IMR-90 (cell line): ENCODE results near the gene BSND. TPM values are rescaled to one million over a fixed set of nuclear protein-coding genes. Genes with fewer than 3 reads are reported as not detected.

Experiments used
- ATAC-seq: fragments of 200-7000 bp; cut with Tn5 transposase; 2 replicates; pipeline ENCODE4 v1.9.1; 2020; ENCODE audit warnings: low read depth, mild to moderate bottlenecking, moderate library complexity
- BruUV-seq: library from RNA; stranded (reverse); fragments of 400-500 nt; replicated peaks from 2 replicates; lab custom pipeline; 2021; lab: Mats Ljungman, UMichigan
- CTCF ChIA-PET: fragments of 300-600 bp; formaldehyde crosslinking; extraction: SDS; loops from one replicate; lab custom pipeline; 2021; ENCODE audit warnings: antibody characterized with exemption; lab: Yijun Ruan, JAX
- POLR2A ChIA-PET: fragments of 300-600 bp; sonication (Branson Sonifier 250); formaldehyde crosslinking; loops from one replicate; lab custom pipeline; 2022; ENCODE audit warnings: antibody characterized with exemption; ENCODE audit not compliant: unreplicated experiment; lab: Charles Lee
- DNase-seq: peaks from one replicate; pipeline ENCODE4 v3.0.0; 2013
- H2AFZ ChIP-seq: replicated peaks from 2 replicates; pipeline ENCODE3; 2013; ENCODE audit warnings: low read length, mild to moderate bottlenecking; ENCODE audit not compliant: poor library complexity
- H2AK5ac ChIP-seq: 2 replicates; pipeline ENCODE4 v1.6.1; 2013; ENCODE audit warnings: low read depth, low read length, inconsistent platforms
- H2AK9ac ChIP-seq: replicated peaks from 2 replicates; pipeline ENCODE3; 2013; ENCODE audit warnings: mild to moderate bottlenecking, low read depth, low read length, moderate library complexity; ENCODE audit not compliant: poor library complexity
- H2BK120ac ChIP-seq: 2 replicates; pipeline ENCODE4 v1.6.1; 2013; ENCODE audit warnings: low read depth, low read length, inconsistent platforms
- H2BK15ac ChIP-seq: 3 replicates; pipeline ENCODE4 v1.6.1; 2013; ENCODE audit warnings: low read depth, low read length, inconsistent platforms
- H2BK20ac ChIP-seq: 2 replicates; pipeline ENCODE4 v1.6.1; 2013; ENCODE audit warnings: low read depth, mild to moderate bottlenecking, inconsistent platforms, low read length, moderate library complexity
- H2BK5ac ChIP-seq: 2 replicates; pipeline ENCODE4 v1.6.1; 2013; ENCODE audit warnings: mild to moderate bottlenecking, low read depth, low read length, inconsistent platforms; ENCODE audit not compliant: poor library complexity, severe bottlenecking
- H3K14ac ChIP-seq: replicated peaks from 2 replicates; pipeline ENCODE4 v1.6.1; 2013; ENCODE audit warnings: low read depth, low read length, inconsistent platforms
- H3K18ac ChIP-seq: 2 replicates; pipeline ENCODE4 v1.6.1; 2013; ENCODE audit warnings: low read depth, low read length, control low read depth
- H3K23ac ChIP-seq: 2 replicates; pipeline ENCODE4 v1.6.1; 2013; ENCODE audit warnings: low read depth, low read length, inconsistent platforms
- H3K27ac ChIP-seq: 2 replicates; pipeline ENCODE4 v1.5.1; 2013; ENCODE audit warnings: mild to moderate bottlenecking, control low read depth, low read length; ENCODE audit not compliant: insufficient read depth
- H3K27me3 ChIP-seq: 2 replicates; pipeline ENCODE4 v1.6.1; 2013; ENCODE audit warnings: low read length; ENCODE audit not compliant: control insufficient read depth, insufficient read depth
- H3K36me3 ChIP-seq: 2 replicates; pipeline ENCODE4 v1.6.1; 2013; ENCODE audit warnings: low read length, mixed read lengths; ENCODE audit not compliant: control insufficient read depth, insufficient read depth
- H3K4ac ChIP-seq: 2 replicates; pipeline ENCODE4 v1.6.1; 2013; ENCODE audit warnings: low read depth, low read length, inconsistent platforms
- H3K4me1 ChIP-seq: 2 replicates; pipeline ENCODE4 v1.6.1; 2013; ENCODE audit warnings: low read length, mixed read lengths; ENCODE audit not compliant: control insufficient read depth, insufficient read depth
- H3K4me2 ChIP-seq: 2 replicates; pipeline ENCODE4 v1.6.1; 2013; ENCODE audit warnings: low read depth, mild to moderate bottlenecking, control low read depth, low read length, moderate library complexity
- H3K4me3 ChIP-seq: 2 replicates; pipeline ENCODE4 v1.5.1; 2013; ENCODE audit warnings: low read depth, mild to moderate bottlenecking, control low read depth, low read length, moderate library complexity; ENCODE audit not compliant: insufficient read depth
- H3K56ac ChIP-seq: 2 replicates; pipeline ENCODE4 v1.6.1; 2013; ENCODE audit warnings: low read length, inconsistent platforms; ENCODE audit not compliant: insufficient read depth; ENCODE audit errors: extremely low read depth
- H3K79me1 ChIP-seq, 2 experiments: 2 replicates each; pipeline ENCODE4 v1.6.1; 2013; ENCODE audit warnings: low read length in 2 of 2, inconsistent platforms in 1 of 2, low read depth in 1 of 2
- H3K9ac ChIP-seq: 2 replicates; pipeline ENCODE4 v1.6.1; 2013; ENCODE audit warnings: low read depth, low read length, control low read depth
- H3K9me1 ChIP-seq: 2 replicates; pipeline ENCODE4 v1.6.1; 2013; ENCODE audit warnings: low read length, inconsistent platforms; ENCODE audit not compliant: insufficient read depth
- H3K9me3 ChIP-seq: 2 replicates; pipeline ENCODE4 v1.6.1; 2013; ENCODE audit warnings: low read length; ENCODE audit not compliant: control insufficient read depth, insufficient read depth
- H4K20me1 ChIP-seq: 2 replicates; pipeline ENCODE4 v1.6.1; 2013; ENCODE audit warnings: low read length, inconsistent platforms; ENCODE audit not compliant: insufficient read depth
- H4K5ac ChIP-seq: 2 replicates; pipeline ENCODE4 v1.6.1; 2013; ENCODE audit warnings: mild to moderate bottlenecking, low read depth, low read length, control low read depth
- H4K8ac ChIP-seq, 2 experiments: 2 replicates each; pipeline ENCODE4 v1.6.1; 2013; ENCODE audit warnings: low read depth in 2 of 2, low read length in 2 of 2, control low read depth in 1 of 2, inconsistent platforms in 1 of 2
- H4K91ac ChIP-seq: 2 replicates; pipeline ENCODE4 v1.6.1; 2013; ENCODE audit warnings: low read depth, low read length, inconsistent platforms; ENCODE audit not compliant: insufficient read depth
- BHLHE40 ChIP-seq: fragments of 150-350 bp; IDR thresholded peaks from 2 replicates; pipeline ENCODE4 v1.6.1; 2016; ENCODE audit warnings: mild to moderate bottlenecking, low read depth, low read length
- CEBPB ChIP-seq: IDR thresholded peaks from 2 replicates; pipeline ENCODE4 v1.6.1; 2012; ENCODE audit warnings: low read depth, low read length, improper control_type of control experiment
- CHD1 ChIP-seq: IDR thresholded peaks from 2 replicates; pipeline ENCODE4 v1.6.1; 2012; ENCODE audit warnings: low read depth, low read length, improper control_type of control experiment
- ELK1 ChIP-seq: fragments of 150-350 bp; IDR thresholded peaks from 2 replicates; pipeline ENCODE4 v1.6.1; 2016; ENCODE audit warnings: low read depth, mild to moderate bottlenecking, low read length, moderate library complexity, borderline replicate concordance
- FOS ChIP-seq: fragments of 150-350 bp; IDR thresholded peaks from 2 replicates; pipeline ENCODE4 v1.6.1; 2016; ENCODE audit warnings: low read depth, low read length
- MAFK ChIP-seq: IDR thresholded peaks from 2 replicates; pipeline ENCODE4 v1.6.1; 2012; ENCODE audit warnings: low read depth, low read length, improper control_type of control experiment
- MAZ ChIP-seq: IDR thresholded peaks from 2 replicates; pipeline ENCODE4 v1.6.1; 2012; ENCODE audit warnings: low read depth, mild to moderate bottlenecking, low read length, improper control_type of control experiment, moderate library complexity, borderline replicate concordance
- MXI1 ChIP-seq: IDR thresholded peaks from 2 replicates; pipeline ENCODE4 v1.6.1; 2012; ENCODE audit warnings: low read depth, mild to moderate bottlenecking, low read length, moderate library complexity, borderline replicate concordance
- NFE2L2 ChIP-seq: fragments of 150-350 bp; IDR thresholded peaks from 2 replicates; pipeline ENCODE4 v1.6.1; 2016; ENCODE audit warnings: low read depth, mild to moderate bottlenecking, low read length
- POLR2A ChIP-seq: IDR thresholded peaks from 2 replicates; pipeline ENCODE4 v1.6.1; 2012; ENCODE audit warnings: mild to moderate bottlenecking, low read depth, low read length
- RAD21 ChIP-seq: IDR thresholded peaks from 2 replicates; pipeline ENCODE4 v1.6.1; 2012; ENCODE audit warnings: low read length, improper control_type of control experiment
- RFX5 ChIP-seq: IDR thresholded peaks from 2 replicates; pipeline ENCODE4 v1.8.0; 2012; ENCODE audit warnings: low read depth, mild to moderate bottlenecking, low read length, moderate library complexity
- SMC3 ChIP-seq: fragments of 150-350 bp; IDR thresholded peaks from 2 replicates; pipeline ENCODE4 v1.6.1; 2016; ENCODE audit warnings: low read depth, mild to moderate bottlenecking, antibody characterized with exemption, low read length, moderate library complexity
- WGBS, 2 experiments: methylation state at CpG; one replicate each; pipeline versions ENCODE4 v1.1.5 to v1.1.7; 2013; ENCODE audit warnings: missing lambda C conversion rate in 2 of 2; ENCODE audit not compliant: insufficient read length in 1 of 2; ENCODE audit errors: extremely low coverage in 2 of 2; 5-methylcytosine and 5-hydroxymethylcytosine counted together
- dilution Hi-C: fragments of 300-500 bp; cut with HindIII; formaldehyde crosslinking; loops from one replicate; pipeline ENCODE4 v1.14.3; 2018; ENCODE audit warnings: low sequenced_read_pairs; ENCODE audit not compliant: unreplicated experiment
- in situ Hi-C: fragments of 300-500 bp; cut with MboI; formaldehyde crosslinking; loops from 3 replicates; pipeline ENCODE4 v1.14.3; 2019; ENCODE audit warnings: low sequenced_read_pairs, inconsistent platforms, mixed read lengths
- intact Hi-C: fragments of 100-400 bp; cut with micrococcal nuclease; formaldehyde crosslinking; loops from 2 replicates; pipeline ENCODE4 v1.10.0; 2022
- polyA plus RNA-seq, 3 experiments: library from polyadenylated mRNA; depleted of rRNA; stranded (reverse); fragments of >200 nt; gene quantifications; 2 replicates each; pipeline ENCODE4 v1.2.3, GENCODE V29; 2012; ENCODE audit warnings: low replicate concordance in 1 of 3
- total RNA-seq: library from RNA; depleted of rRNA; stranded (reverse); fragments of >200 nt; gene quantifications from 2 replicates; pipeline ENCODE4 v1.2.3, GENCODE V29; 2012

The BSND gene
- total and polyA plus RNA-seq, 2 of the 4 experiments (the other 2 are of a cell fraction): not detected

GRCh38 chr1:54951810-54952226, 46.9 kb upstream of the BSND start:
- Histone ChIP-seq H3K4me3 (no peak overlapping the region), H3K4me2 (no peak overlapping the region), H3K9me3 (no peaks in the 10 kb centered on the region; the same call in 1 of the 2 replicates), H3K56ac (no peak overlapping the region), H2BK5ac (no peak overlapping the region), H3K9ac (no peak overlapping the region), H4K20me1 (no peaks in the 10 kb centered on the region; the same call in 1 of the 2 replicates), H3K4me1 (peaks cover 8% of the 10 kb centered on the region), H3K18ac (no peak overlapping the region), H2AK9ac (no peak overlapping the region), H3K9me1 (0 out of 2 replicates have a peak, but pooled peaks cover 5% of the 10 kb centered on the region), H3K4ac (no peak overlapping the region), H2BK120ac (no peak overlapping the region), H4K5ac (no peak overlapping the region), H2BK20ac (no peak overlapping the region), H3K79me1 (no peaks in the 10 kb centered on the region), H2AFZ (no peak overlapping the region), H3K27me3 (no peaks in the 10 kb centered on the region; the same call in 1 of the 2 replicates), H3K36me3 (no peaks in the 10 kb centered on the region), H4K8ac (no peak overlapping the region), H2BK15ac (no peak overlapping the region), H3K27ac (no peak overlapping the region), H3K14ac (no peak overlapping the region), H3K23ac (no peak overlapping the region), H2AK5ac (no peak overlapping the region), H4K91ac (no peak overlapping the region)
- intact Hi-C loops: no loop called here
- POLR2A ChIA-PET: no interaction called here
- in situ Hi-C loops: loop anchor here (5.0 kb wide), 1 partner anchor 45 kb away; the partner anchor contains the start of gene BSND
- no TSS peak for BruUV-seq
- no peak for DNase-seq
- no peak for ATAC-seq
- dilution Hi-C loops: no loop called here
- TF ChIP-seq MAFK: no peak
- no peak for TF ChIP-seq MXI1
- no peak for TF ChIP-seq RAD21
- TF ChIP-seq NFE2L2: no peak
- TF ChIP-seq FOS: no peak
- no peak for TF ChIP-seq CEBPB
- TF ChIP-seq BHLHE40: no peak
- no peak for TF ChIP-seq POLR2A
- TF ChIP-seq CHD1: no peak
- TF ChIP-seq ELK1: no peak
- TF ChIP-seq RFX5: no peak
- TF ChIP-seq SMC3: no peak
- no peak for TF ChIP-seq MAZ
- CTCF ChIA-PET: interaction anchor here (0.7 to 5.0 kb wide), 2 partner anchors 22 to 70 kb away, joined by 4 to 35 read pairs; no protein-coding TSS in a partner anchor
- no CpG with 5 or more reads among the region's 4 CpGs for WGBS, 2 experiments
